Activated CD8-positive, alpha-beta T cell treated with anti-CD3 and anti-CD28 coated beads, Interleukin-2, amount 10 ng/mL, durations not matched to agents 7 days and 5 days (primary cell): ENCODE measurements around the gene MS4A4E. TPM values are rescaled to one million over a fixed set of nuclear protein-coding genes. Genes with fewer than 3 reads are reported as not detected.
"Not testable (repeated sequence)": the region's sequence is repeated elsewhere in the genome, so short reads cannot be mapped to it uniquely, and the experiment has no call there.

Experiments
- ATAC-seq: fragments of 150-1000 bp; cut with Tn5 transposase; one replicate; pipeline ENCODE4 v1.10.0; 2021; ENCODE audit warnings: moderate library complexity
- CTCF ChIA-PET: fragments of 350-600 bp; sonication (Branson Sonifier 250); formaldehyde crosslinking; loops from one replicate; lab custom pipeline; 2021; ENCODE audit warnings: antibody characterized with exemption; lab: Charles Lee
- POLR2A ChIA-PET: fragments of 350-600 bp; sonication (Branson Sonifier 250); formaldehyde crosslinking; loops from one replicate; lab custom pipeline; 2021; ENCODE audit warnings: antibody characterized with exemption; lab: Charles Lee
- DNase-seq: peaks from one replicate; pipeline ENCODE4 v3.0.0-alpha.2; 2020
- H3K27ac Mint-ChIP-seq: one replicate; pipeline ENCODE4 v1.8.0; 2021; ENCODE audit warnings: mild to moderate bottlenecking, mixed read lengths
- H3K27me3 Mint-ChIP-seq: one replicate; pipeline ENCODE4 v1.8.0; 2021; ENCODE audit warnings: low read depth, mixed read lengths
- H3K36me3 Mint-ChIP-seq: one replicate; pipeline ENCODE4 v1.8.0; 2021; ENCODE audit warnings: low read depth, mixed read lengths
- H3K4me1 Mint-ChIP-seq: one replicate; pipeline ENCODE4 v1.8.0; 2021; ENCODE audit warnings: low read depth, mixed read lengths
- H3K4me3 Mint-ChIP-seq: one replicate; pipeline ENCODE4 v1.8.0; 2021; ENCODE audit warnings: mild to moderate bottlenecking, mixed read lengths
- H3K9me3 Mint-ChIP-seq: one replicate; pipeline ENCODE4 v1.8.0; 2022; ENCODE audit warnings: mixed read lengths; ENCODE audit not compliant: insufficient read depth
- total RNA-seq, 2 experiments: library from RNA; stranded (reverse); gene quantifications; one replicate each; pipeline ENCODE4 v1.2.3, GENCODE V29; 2021

Gene MS4A4E
- total RNA-seq, 2 experiments from 2014 or later: not detected

DNA sequence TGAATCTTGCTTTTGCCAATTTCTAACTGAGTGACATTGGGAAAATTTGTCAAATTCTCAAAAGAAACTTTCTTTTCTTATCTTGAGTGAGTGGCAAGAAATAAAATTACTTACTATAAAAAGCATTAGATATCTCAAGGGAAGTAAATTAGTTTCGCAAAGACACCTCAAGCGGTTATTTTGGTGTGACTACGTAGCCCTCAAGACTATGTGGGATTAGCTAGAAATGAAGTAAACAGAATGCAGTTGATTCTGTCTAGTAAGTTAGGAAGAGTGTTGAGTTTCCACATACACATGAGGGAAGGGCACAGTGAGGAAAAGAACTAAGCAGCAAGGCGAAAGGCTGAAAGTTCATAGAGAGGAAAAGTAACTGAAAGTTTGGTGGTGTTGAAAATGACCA is 31.7 kb downstream of the MS4A4E start:
- ChIA-PET POLR2A (no interaction called here), CTCF (no interaction called here)
- no peak for ATAC-seq
- peaks cover 5% of the 10 kb centered on the region for H3K27me3 Mint-ChIP-seq
- no peak overlapping the region for H3K4me3 Mint-ChIP-seq
- H3K4me1 Mint-ChIP-seq: no peaks in the 10 kb centered on the region
- DNase-seq: no peak
- no peaks in the 10 kb centered on the region for H3K36me3 Mint-ChIP-seq
- no peaks in the 10 kb centered on the region for H3K9me3 Mint-ChIP-seq
- H3K27ac Mint-ChIP-seq: no peak overlapping the region

- no peak overlapping the region for H3K27ac Mint-ChIP-seq
- no peaks in the 10 kb centered on the region for H3K4me1 Mint-ChIP-seq
- POLR2A ChIA-PET: no interaction called here
- no peak overlapping the region for H3K4me3 Mint-ChIP-seq
- H3K27me3 Mint-ChIP-seq: peaks cover 3% of the 10 kb centered on the region
- no peaks in the 10 kb centered on the region for H3K9me3 Mint-ChIP-seq
- H3K36me3 Mint-ChIP-seq: no peaks in the 10 kb centered on the region
- CTCF ChIA-PET: no interaction called here
- DNase-seq (no peak), ATAC-seq (no peak)
Observed at GRCh38 chr11:60209977-60210376, 33.0 kb downstream of the MS4A4E start.

DNA sequence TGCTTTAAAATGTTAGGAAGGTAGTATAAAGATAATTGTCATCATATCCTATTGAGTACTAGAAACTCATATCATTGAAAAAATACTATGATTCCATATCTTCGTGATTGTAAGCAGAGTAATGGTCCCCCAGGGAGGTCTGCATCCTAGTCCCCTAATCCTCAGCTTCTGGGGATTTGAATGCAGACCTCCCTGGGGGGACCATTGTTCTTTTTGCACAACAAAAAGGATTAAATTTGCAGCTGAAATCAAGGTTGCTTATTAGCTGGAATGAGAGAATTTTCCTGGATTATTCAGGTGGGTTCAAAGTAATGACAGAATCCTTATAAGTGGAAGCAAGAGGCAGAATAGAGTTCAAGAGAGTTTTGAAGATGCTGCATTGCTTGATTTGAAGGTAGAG is 34.0 kb downstream of the MS4A4E start:
- peaks cover 5% of the 10 kb centered on the region for H3K27me3 Mint-ChIP-seq
- CTCF ChIA-PET: no interaction called here

DNA sequence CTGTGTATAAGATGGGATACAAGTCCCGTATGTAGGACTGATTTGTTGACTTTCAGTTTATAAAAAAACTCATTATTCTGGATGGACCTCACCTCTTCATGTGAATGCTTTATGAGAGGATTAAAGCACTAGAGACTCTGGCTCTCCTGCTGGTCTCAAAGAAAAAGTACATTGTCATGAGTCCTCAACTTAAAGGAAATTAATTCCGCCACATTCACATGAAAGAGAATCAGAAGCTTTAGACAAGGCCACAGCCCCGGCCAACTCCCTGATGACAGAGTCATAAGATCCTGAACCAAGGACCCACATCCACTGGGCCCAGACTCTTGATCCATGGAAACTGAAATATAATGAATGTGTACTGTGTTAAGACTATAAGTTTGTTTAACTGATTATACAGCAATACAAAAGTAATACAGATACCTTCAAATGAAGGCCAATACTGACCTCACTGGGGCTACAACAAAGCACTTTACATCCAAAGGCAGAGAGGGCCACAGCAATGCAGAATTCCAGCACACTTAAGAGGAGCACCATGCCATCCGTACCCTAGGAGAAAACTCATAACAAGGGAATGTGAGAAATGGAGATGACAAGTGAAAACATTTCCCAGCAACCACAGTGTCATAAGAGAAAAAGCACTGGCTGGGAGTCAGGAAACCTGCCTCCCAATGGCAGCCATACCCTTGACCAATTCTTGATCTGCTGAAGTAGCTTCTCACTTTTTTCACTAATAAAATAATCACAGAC is 34.6 kb downstream of the MS4A4E start:
- Mint-ChIP-seq H3K27ac (no peak overlapping the region), H3K36me3 (no peaks in the 10 kb centered on the region), H3K4me1 (no peaks in the 10 kb centered on the region), H3K27me3 (peaks cover 5% of the 10 kb centered on the region), H3K9me3 (no peaks in the 10 kb centered on the region), H3K4me3 (no peak overlapping the region)
- no peak for DNase-seq
- ChIA-PET POLR2A (no interaction called here), CTCF (no interaction called here)
- no peak for ATAC-seq

More for the DNA sequence above, 34.0 kb downstream of the MS4A4E start:
- ATAC-seq (no peak), DNase-seq (no peak)
- H3K27ac Mint-ChIP-seq: no peak overlapping the region
- no peaks in the 10 kb centered on the region for H3K9me3 Mint-ChIP-seq
- POLR2A ChIA-PET: no interaction called here
- no peak overlapping the region for H3K4me3 Mint-ChIP-seq
- no peaks in the 10 kb centered on the region for H3K4me1 Mint-ChIP-seq
- no peaks in the 10 kb centered on the region for H3K36me3 Mint-ChIP-seq

DNA sequence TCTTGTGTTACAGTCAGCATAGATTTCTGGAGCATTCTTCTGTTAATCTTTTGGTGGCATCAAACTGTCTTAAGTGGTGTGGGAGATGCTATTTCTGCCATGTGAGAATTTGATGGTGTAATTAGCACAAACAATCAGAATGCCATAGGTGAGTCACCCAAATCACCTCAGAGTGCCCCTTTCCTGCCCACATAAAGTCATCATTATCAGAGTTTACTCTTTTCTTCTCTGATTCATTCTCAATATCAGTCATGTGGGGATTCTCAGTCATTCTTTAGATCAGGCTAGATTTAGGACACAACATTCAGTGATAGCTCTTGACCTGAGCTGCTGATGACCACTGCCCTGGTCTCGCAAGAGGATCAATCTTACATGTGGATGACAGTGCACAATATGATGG is 36.3 kb downstream of the MS4A4E start:
- POLR2A ChIA-PET: no interaction called here
- peaks cover 4% of the 10 kb centered on the region for H3K9me3 Mint-ChIP-seq
- CTCF ChIA-PET: no interaction called here
- DNase-seq (no peak), ATAC-seq (no peak)
- H3K4me1 Mint-ChIP-seq: no peaks in the 10 kb centered on the region
- no peaks in the 10 kb centered on the region for H3K36me3 Mint-ChIP-seq
- no peak overlapping the region for H3K4me3 Mint-ChIP-seq
- no peak overlapping the region for H3K27ac Mint-ChIP-seq
- peaks cover 5% of the 10 kb centered on the region for H3K27me3 Mint-ChIP-seq

- no peak overlapping the region for H3K4me3 Mint-ChIP-seq
- peaks cover 5% of the 10 kb centered on the region for H3K27me3 Mint-ChIP-seq
- POLR2A ChIA-PET: no interaction called here
- no peak overlapping the region for H3K27ac Mint-ChIP-seq
- CTCF ChIA-PET: no interaction called here
- peaks cover 4% of the 10 kb centered on the region for H3K9me3 Mint-ChIP-seq
- H3K4me1 Mint-ChIP-seq: no peaks in the 10 kb centered on the region
- no peaks in the 10 kb centered on the region for H3K36me3 Mint-ChIP-seq
- no peak for DNase-seq
- ATAC-seq: no peak
Observed at GRCh38 chr11:60204922-60205321, 38.0 kb downstream of the MS4A4E start.

DNA sequence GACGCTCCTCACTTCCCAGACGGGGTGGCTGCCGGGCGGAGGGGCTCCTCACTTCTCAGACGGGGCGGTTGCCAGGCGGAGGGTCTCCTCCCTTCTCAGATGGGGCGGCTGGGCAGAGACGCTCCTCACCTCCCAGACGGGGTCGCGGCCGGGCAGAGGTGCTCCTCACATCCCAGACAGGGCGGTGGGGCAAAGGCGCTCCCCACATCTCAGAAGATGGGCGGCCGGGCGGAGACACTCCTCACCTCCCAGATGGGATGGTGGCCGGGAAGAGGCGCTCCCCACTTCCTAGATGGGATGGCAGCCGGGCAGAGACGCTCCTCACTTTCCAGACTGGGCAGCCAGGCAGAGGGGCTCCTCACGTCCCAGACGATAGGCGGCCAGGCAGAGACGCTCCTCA is 41.6 kb downstream of the MS4A4E start:
- H3K36me3 Mint-ChIP-seq, H3K27ac Mint-ChIP-seq, H3K27me3 Mint-ChIP-seq, H3K4me3 Mint-ChIP-seq, DNase-seq, ATAC-seq, H3K9me3 Mint-ChIP-seq, H3K4me1 Mint-ChIP-seq, POLR2A ChIA-PET, CTCF ChIA-PET: not testable (repeated sequence)

DNA sequence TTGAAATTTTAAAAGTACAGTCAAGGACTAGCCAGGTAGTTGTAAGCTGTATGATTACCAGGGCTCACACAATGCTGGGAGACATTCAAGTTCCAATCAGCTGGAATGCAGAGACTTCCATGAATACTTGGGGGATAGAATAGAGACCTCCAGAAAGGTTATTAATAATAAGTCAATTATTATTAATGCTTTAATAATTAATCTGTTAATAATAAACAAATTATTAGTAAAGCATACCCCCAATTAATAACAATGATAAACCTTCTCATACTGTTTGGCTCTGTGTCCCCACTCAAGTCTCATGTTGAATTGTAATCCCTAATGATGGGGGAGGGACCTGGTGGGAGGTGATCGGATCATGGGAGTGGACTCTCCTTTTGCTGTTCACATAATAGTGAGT is 45.5 kb downstream of the MS4A4E start:
- Mint-ChIP-seq H3K9me3 (peaks cover 3% of the 10 kb centered on the region), H3K27me3 (peaks cover 6% of the 10 kb centered on the region), H3K4me3 (no peak overlapping the region), H3K4me1 (no peaks in the 10 kb centered on the region), H3K27ac (no peak overlapping the region), H3K36me3 (no peaks in the 10 kb centered on the region)
- ChIA-PET CTCF (no interaction called here), POLR2A (no interaction called here)
- ATAC-seq (no peak), DNase-seq (no peak)

DNA sequence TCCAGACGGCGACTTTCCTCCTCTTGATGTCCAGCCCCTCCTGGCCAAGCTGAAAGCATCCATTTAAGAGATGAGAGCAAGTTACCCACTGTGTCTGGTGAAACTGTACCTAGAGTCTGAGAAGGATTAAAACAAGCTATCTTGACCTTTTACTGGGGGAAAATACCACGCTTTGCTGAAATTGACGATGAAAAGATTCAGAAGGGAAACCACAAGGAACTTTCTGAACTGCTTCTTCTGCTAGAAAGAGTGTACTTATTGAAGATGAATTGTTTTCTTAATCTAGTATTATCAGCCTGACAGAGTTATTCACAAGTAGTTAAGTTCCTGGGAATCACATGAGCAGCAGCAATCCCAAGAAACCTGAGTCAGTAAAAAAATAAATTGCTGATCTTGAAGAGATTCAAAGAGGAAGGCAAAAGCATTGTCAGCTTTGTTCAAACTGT is 47.0 kb downstream of the MS4A4E start:
- Mint-ChIP-seq H3K4me1 (no peaks in the 10 kb centered on the region), H3K9me3 (peaks cover 3% of the 10 kb centered on the region), H3K4me3 (no peak overlapping the region), H3K27ac (no peak overlapping the region), H3K27me3 (peaks cover 6% of the 10 kb centered on the region), H3K36me3 (no peaks in the 10 kb centered on the region)
- DNase-seq (no peak), ATAC-seq (no peak)
- POLR2A ChIA-PET: no interaction called here
- CTCF ChIA-PET: no interaction called here

DNA sequence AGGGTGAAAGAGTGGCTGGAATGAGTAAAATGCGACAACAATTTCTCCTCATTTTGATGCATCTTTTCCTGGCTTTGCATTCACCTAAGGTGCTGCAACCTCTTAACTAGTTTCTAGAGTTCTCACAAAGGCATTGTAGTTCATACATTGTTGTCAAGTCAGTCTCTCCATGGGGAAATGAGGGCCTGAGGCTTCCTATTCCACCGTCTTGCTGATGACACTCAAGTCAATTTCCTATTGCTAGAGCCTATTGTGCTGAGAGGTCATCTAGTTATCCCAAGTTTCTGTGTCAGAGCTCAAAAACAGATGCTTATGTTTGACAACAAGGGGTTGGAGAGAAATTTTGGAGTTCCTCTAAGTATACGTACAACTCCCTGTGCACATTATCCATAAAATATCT is 48.4 kb downstream of the MS4A4E start:
- POLR2A ChIA-PET: no interaction called here
- Mint-ChIP-seq H3K36me3 (no peaks in the 10 kb centered on the region), H3K27me3 (peaks cover 6% of the 10 kb centered on the region), H3K4me3 (no peak overlapping the region), H3K4me1 (no peaks in the 10 kb centered on the region), H3K9me3 (peaks cover 3% of the 10 kb centered on the region), H3K27ac (no peak overlapping the region)
- CTCF ChIA-PET: no interaction called here
- no peak for DNase-seq
- no peak for ATAC-seq

- Mint-ChIP-seq H3K27ac (no peak overlapping the region), H3K4me1 (no peaks in the 10 kb centered on the region), H3K36me3 (no peaks in the 10 kb centered on the region), H3K9me3 (peaks cover 3% of the 10 kb centered on the region), H3K4me3 (no peak overlapping the region), H3K27me3 (peaks cover 6% of the 10 kb centered on the region)
- POLR2A ChIA-PET: no interaction called here
- peak; percentile 69 for DNase-seq
- CTCF ChIA-PET: no interaction called here
- peak; percentile 79 for ATAC-seq
Observed at GRCh38 chr11:60193687-60194433, 49.1 kb downstream of the MS4A4E start.

DNA sequence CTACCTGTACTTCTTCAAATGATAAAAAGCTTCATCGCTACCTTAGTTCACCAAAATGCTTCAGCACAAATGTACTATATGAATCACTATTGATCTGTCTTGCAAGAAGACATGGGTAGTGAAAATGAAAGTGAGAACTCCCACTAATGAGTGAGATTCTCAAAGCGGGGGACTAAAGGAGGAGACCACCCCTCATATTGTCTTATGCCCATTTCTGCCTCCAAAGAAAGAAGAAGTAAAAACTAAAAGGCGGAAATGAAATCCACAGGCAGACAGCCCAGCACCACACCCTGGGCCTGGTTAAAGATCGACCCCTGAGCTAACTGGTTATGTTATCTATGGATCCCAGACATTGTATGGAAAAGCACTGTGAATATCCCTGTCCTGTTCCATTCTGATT is 50.4 kb downstream of the MS4A4E start:
- H3K4me3 Mint-ChIP-seq, ATAC-seq, POLR2A ChIA-PET, H3K4me1 Mint-ChIP-seq, H3K9me3 Mint-ChIP-seq, H3K36me3 Mint-ChIP-seq, H3K27ac Mint-ChIP-seq, DNase-seq, H3K27me3 Mint-ChIP-seq: not testable (repeated sequence)
- CTCF ChIA-PET: interaction anchor here (1.4 kb wide), 1 partner anchor 11 kb away, joined by 5 read pairs; no protein-coding TSS in a partner anchor
